Caco-2 (cell line): ENCODE results near the gene EFL1. TPM values are rescaled to one million over a fixed set of nuclear protein-coding genes. Genes with fewer than 3 reads are reported as not detected.
A peak's percentile ranks its signal among the peaks of the same experiment; 100 is the strongest.
"Not testable (repeated sequence)": the region's sequence is repeated elsewhere in the genome, so short reads cannot be mapped to it uniquely, and the experiment has no call there.

ENCODE experiments used
- BruUV-seq: library from RNA; stranded (reverse); fragments of 400-500 nt; replicated peaks from 2 replicates; lab custom pipeline; 2021; lab: Mats Ljungman, UMichigan
- CTCF ChIA-PET: fragments of 300-600 bp; sonication (Branson Sonifier 250); formaldehyde crosslinking; loops from one replicate; lab custom pipeline; 2022; ENCODE audit warnings: antibody characterized with exemption; lab: Charles Lee
- POLR2A ChIA-PET: fragments of 300-600 bp; sonication (Branson Sonifier 250); formaldehyde crosslinking; loops from one replicate; lab custom pipeline; 2022; ENCODE audit warnings: antibody characterized with exemption; lab: Charles Lee
- DNase-seq, 2 experiments: peaks; one replicate each; pipeline versions ENCODE4 v3.0.0 to v3.0.0-alpha.2; 2020 to 2022
- H3K27me3 ChIP-seq: replicated peaks from 2 replicates; pipeline ENCODE4 v1.6.0; 2011; ENCODE audit warnings: low read length; ENCODE audit not compliant: control insufficient read depth, insufficient read depth
- H3K36me3 ChIP-seq: 2 replicates; pipeline ENCODE4 v1.5.1; 2011; ENCODE audit warnings: low read length; ENCODE audit not compliant: control insufficient read depth, insufficient read depth
- H3K4me1 ChIP-seq: fragments of 250-450 bp; sonication (Bioruptor Pico); 2 replicates; pipeline ENCODE4 v1.5.1; 2020; ENCODE audit warnings: mild to moderate bottlenecking
- H3K4me3 ChIP-seq: 2 replicates; pipeline ENCODE4 v1.5.1; 2011; ENCODE audit warnings: low read depth, mild to moderate bottlenecking, control low read depth, low read length
- H3K9me3 ChIP-seq: fragments of 250-450 bp; sonication (Bioruptor Pico); 2 replicates; pipeline ENCODE4 v1.5.1; 2020; ENCODE audit warnings: mild to moderate bottlenecking, moderate library complexity
- H3K27ac Mint-ChIP-seq: one replicate; pipeline ENCODE4 v1.8.0; 2022; ENCODE audit warnings: mixed read lengths; ENCODE audit not compliant: unreplicated experiment
- H3K27me3 Mint-ChIP-seq: one replicate; pipeline ENCODE4 v1.8.0; 2022; ENCODE audit warnings: mixed read lengths; ENCODE audit not compliant: insufficient read depth, unreplicated experiment
- H3K36me3 Mint-ChIP-seq: one replicate; pipeline ENCODE4 v1.8.0; 2022; ENCODE audit warnings: mild to moderate bottlenecking, mixed read lengths; ENCODE audit not compliant: insufficient read depth, unreplicated experiment
- H3K4me1 Mint-ChIP-seq: one replicate; pipeline ENCODE4 v1.8.0; 2022; ENCODE audit warnings: low read depth, mixed read lengths; ENCODE audit not compliant: unreplicated experiment
- H3K4me3 Mint-ChIP-seq: one replicate; pipeline ENCODE4 v1.8.0; 2022; ENCODE audit warnings: mild to moderate bottlenecking, moderate library complexity, mixed read lengths; ENCODE audit not compliant: unreplicated experiment
- H3K9me3 Mint-ChIP-seq: one replicate; pipeline ENCODE4 v1.8.0; 2022; ENCODE audit warnings: mixed read lengths; ENCODE audit not compliant: unreplicated experiment
- CTCF ChIP-seq, 2 experiments: fragments of 200-600 bp in 1 of 2; IDR thresholded peaks; 1 replicate in 1 of 2; 2 replicates in 1 of 2; pipeline versions ENCODE4 v1.5.1 to v1.8.0; 2011 to 2022; ENCODE audit warnings: antibody characterized with exemption in 1 of 2, control low read depth in 1 of 2, inconsistent platforms in 1 of 2, low read depth in 1 of 2, low read length in 1 of 2, mild to moderate bottlenecking in 1 of 2, moderate library complexity in 1 of 2; ENCODE audit not compliant: insufficient read depth in 1 of 2, severe bottlenecking in 1 of 2, unreplicated experiment in 1 of 2
- intact Hi-C: fragments of 100-400 bp; cut with micrococcal nuclease; formaldehyde crosslinking; loops from one replicate; pipeline ENCODE4 v1.10.0; 2022; ENCODE audit not compliant: unreplicated experiment
- total RNA-seq: library from RNA; stranded (reverse); gene quantifications from 2 replicates; pipeline ENCODE4 v1.2.3, GENCODE V29; 2022

Gene EFL1
- total RNA-seq, 1 experiment from 2014 or later: 10.3 TPM

GRCh38 chr15:82231233-82231632 is 31.3 kb downstream of the EFL1 start:
- Mint-ChIP-seq H3K4me3 (no peak overlapping the region), H3K9me3 (no peaks in the 10 kb centered on the region), H3K27ac (no peak overlapping the region), H3K27me3 (no peaks in the 10 kb centered on the region), H3K4me1 (peaks cover 7% of the 10 kb centered on the region), H3K36me3 (no peaks in the 10 kb centered on the region)
- intact Hi-C loops: no loop called here
- Histone ChIP-seq H3K4me3 (no peak overlapping the region), H3K27me3 (no peaks in the 10 kb centered on the region), H3K4me1 (peaks cover 8% of the 10 kb centered on the region; the same call in 1 of the 2 replicates), H3K36me3 (no peaks in the 10 kb centered on the region), H3K9me3 (no peaks in the 10 kb centered on the region)
- POLR2A ChIA-PET: no interaction called here
- no peak for TF ChIP-seq CTCF (IDR thresholded peaks at IDR 0.05; ENCODE audit: insufficient read depth in 1 of 2, low read depth in 1 of 2, low read length in 1 of 2, severe bottlenecking in 1 of 2, unreplicated experiment in 1 of 2)
- no TSS peak for BruUV-seq
- no peak for DNase-seq
- CTCF ChIA-PET: no interaction called here

GRCh38 chr15:82228750-82229149 is 33.8 kb downstream of the EFL1 start:
- Mint-ChIP-seq H3K27me3 (no peaks in the 10 kb centered on the region), H3K4me1 (peaks cover 7% of the 10 kb centered on the region)

GRCh38 chr15:82221535-82221934 is 41.0 kb downstream of the EFL1 start:
- H3K36me3 ChIP-seq, BruUV-seq, H3K9me3 ChIP-seq, H3K4me3 ChIP-seq, H3K4me1 ChIP-seq, H3K27me3 Mint-ChIP-seq, H3K9me3 Mint-ChIP-seq, H3K36me3 Mint-ChIP-seq, H3K27ac Mint-ChIP-seq, H3K4me3 Mint-ChIP-seq, POLR2A ChIA-PET, H3K27me3 ChIP-seq, H3K4me1 Mint-ChIP-seq: not testable (repeated sequence)
- TF ChIP-seq CTCF (IDR thresholded peaks at IDR 0.05; ENCODE audit: insufficient read depth in 1 of 2, low read depth in 1 of 2, low read length in 1 of 2, severe bottlenecking in 1 of 2, unreplicated experiment in 1 of 2): peak; percentile 44 to 54
- DNase-seq: peak; percentile 40 to 41
- CTCF ChIA-PET: interaction anchor here (0.9 to 1.0 kb wide), 2 partner anchors 88 to 113 kb away, joined by 3 read pairs; no protein-coding TSS in a partner anchor
- intact Hi-C loops: loop anchor here (5.0 kb wide), 1 partner anchor 41 kb away; the partner anchor contains the start of genes EFL1 and SAXO2

More at GRCh38 chr15:82228750-82229149, 33.8 kb downstream of the EFL1 start:
- no peak for DNase-seq
- Mint-ChIP-seq H3K9me3 (no peaks in the 10 kb centered on the region), H3K36me3 (no peaks in the 10 kb centered on the region), H3K4me3 (no peak overlapping the region), H3K27ac (no peak overlapping the region)
- intact Hi-C loops: no loop called here
- H3K9me3 ChIP-seq: no peaks in the 10 kb centered on the region
- no peak for TF ChIP-seq CTCF (IDR thresholded peaks at IDR 0.05; ENCODE audit: insufficient read depth in 1 of 2, low read depth in 1 of 2, low read length in 1 of 2, severe bottlenecking in 1 of 2, unreplicated experiment in 1 of 2)
- BruUV-seq: no TSS peak
- H3K27me3 ChIP-seq: no peaks in the 10 kb centered on the region
- ChIA-PET POLR2A (no interaction called here), CTCF (no interaction called here)
- H3K4me1 ChIP-seq: peaks cover 8% of the 10 kb centered on the region; the same call in 1 of the 2 replicates
- H3K4me3 ChIP-seq: no peak overlapping the region
- H3K36me3 ChIP-seq: no peaks in the 10 kb centered on the region

GRCh38 chr15:82216092-82216491 is 46.4 kb downstream of the EFL1 start:
- H3K36me3 Mint-ChIP-seq, POLR2A ChIA-PET, H3K27me3 Mint-ChIP-seq, BruUV-seq, H3K4me1 Mint-ChIP-seq, H3K4me3 Mint-ChIP-seq, H3K36me3 ChIP-seq, H3K4me3 ChIP-seq, H3K9me3 Mint-ChIP-seq, intact Hi-C loops, H3K27me3 ChIP-seq, H3K27ac Mint-ChIP-seq, DNase-seq, CTCF ChIA-PET, H3K9me3 ChIP-seq, H3K4me1 ChIP-seq: not testable (repeated sequence)

- H3K4me1 Mint-ChIP-seq, H3K4me3 ChIP-seq, H3K9me3 Mint-ChIP-seq, H3K4me3 Mint-ChIP-seq, intact Hi-C loops, POLR2A ChIA-PET, H3K36me3 ChIP-seq, H3K27me3 ChIP-seq, H3K27me3 Mint-ChIP-seq, BruUV-seq, DNase-seq, CTCF ChIA-PET, H3K9me3 ChIP-seq, H3K36me3 Mint-ChIP-seq, H3K27ac Mint-ChIP-seq, H3K4me1 ChIP-seq: not testable (repeated sequence)
Observed at GRCh38 chr15:82212201-82212600, 50.3 kb downstream of the EFL1 start.
